Right lobe of liver (tissue), 6 donors: ENCODE data around the gene DNTTIP2. TPM values are rescaled to one million over a fixed set of nuclear protein-coding genes. Genes with fewer than 3 reads are reported as not detected.

ENCODE experiments used
- ATAC-seq, 4 donors: fragments of 200-7000 bp; cut with Tn5 transposase; one replicate each; pipeline ENCODE4 v1.9.1; 2020; ENCODE audit warnings: mild to moderate bottlenecking in 4 of 4, moderate library complexity in 4 of 4
- DNase-seq, 3 donors: peaks; one replicate each; pipeline ENCODE4 v3.0.0-alpha.2; 2020
- H3K27ac ChIP-seq, 3 donors: fragments of 200-600 bp; one replicate each; pipeline ENCODE4 v1.8.0; 2022
- H3K27me3 ChIP-seq, 2 donors: fragments of 200-600 bp; one replicate each; pipeline ENCODE4 v1.8.0; 2022
- H3K36me3 ChIP-seq, 4 donors: fragments of 200-600 bp; sonication (generic) in 1 of 4; one replicate each; pipeline versions ENCODE4 v1.5.1 to v1.8.0; 2017 to 2022; ENCODE audit warnings: control low read depth in 1 of 4
- H3K4me1 ChIP-seq, 4 donors: fragments of 200-600 bp; sonication (generic) in 1 of 4; one replicate each; pipeline versions ENCODE4 v1.5.1 to v1.8.0; 2017 to 2022; ENCODE audit warnings: control low read depth in 1 of 4
- H3K4me3 ChIP-seq, 3 donors: fragments of 200-600 bp; one replicate each; pipeline ENCODE4 v1.8.0; 2022
- H3K9me3 ChIP-seq, 4 donors: fragments of 200-600 bp; sonication (generic) in 1 of 4; one replicate each; pipeline versions ENCODE4 v1.5.1 to v1.8.0; 2017 to 2022; ENCODE audit warnings: control low read depth in 1 of 4
- CTCF ChIP-seq, 4 donors: fragments of 200-600 bp in 3 of 4; fragments of 450-650 bp in 1 of 4; IDR thresholded peaks; one replicate each; pipeline versions ENCODE4 v1.5.1 to v1.8.0; 2016 to 2022; ENCODE audit warnings: antibody characterized with exemption in 4 of 4, mild to moderate bottlenecking in 2 of 4
- POLR2A ChIP-seq: fragments of 450-650 bp; IDR thresholded peaks from one replicate; pipeline ENCODE4 v1.6.1; 2017; ENCODE audit warnings: antibody characterized with exemption, mild to moderate bottlenecking
- WGBS: methylation state at CpG from one replicate; pipeline ENCODE4 v1.1.6; 2018; ENCODE audit warnings: low coverage, low lambda C conversion rate; ENCODE audit not compliant: insufficient coverage; ENCODE audit errors: missing lambda C conversion rate; 5-methylcytosine and 5-hydroxymethylcytosine counted together
- intact Hi-C, 2 donors: fragments of 100-400 bp; cut with DNase I; formaldehyde crosslinking; loops; one replicate each; pipeline versions ENCODE4 v1.11.2 to v1.14.1; 2022
- total RNA-seq, 6 experiments: library from RNA; depleted of rRNA in 2 of 6; stranded (reverse); fragments of >200 nt in 2 of 6; fragmentation: NEBNext Ultra II Directional in 3 of 6; extraction: Animal tissue kit (Norgen Biotek cat#: 25700) in 3 of 6; gene quantifications; one replicate each; pipeline versions ENCODE4 v1.1.0 to v1.2.4, GENCODE V29; 2016 to 2023
- donor health status: DM: no; HTN: yes; CAD: no.
- donor health status: DM: no; HTN: no; CAD: no.
- donor health status: DM: no; HTN: no; CAD: no.
- donor health status: DM: no; HTN: yes; CAD: no.
- donor health status: DM: no; HTN: yes; CAD: no.

The DNTTIP2 gene
- total RNA-seq, 6 experiments from 2014 or later: 15.0 to 27.0 (median 22.2) TPM

GRCh38 chr1:93910305-93910704 is 31.3 kb upstream of the DNTTIP2 start:
- Histone ChIP-seq H3K9me3 (no peaks in the 10 kb centered on the region), H3K4me1 (peaks cover 0 to 35% (median 8%) of the 10 kb centered on the region in 4 donors), H3K36me3 (no peaks in the 10 kb centered on the region), H3K27me3 (no peaks in the 10 kb centered on the region), H3K4me3 (peak overlapping the region in 2 of 3 donors; percentile 60 to 74), H3K27ac (peak overlapping the region in 2 of 3 donors; percentile 91 to 98)
- peak in 2 of 4 donors; percentile 8 to 9 for ATAC-seq
- intact Hi-C loops: no loop called here
- WGBS: 52% methylated on average over 4 of the region's 4 CpGs
- no peak for DNase-seq
- no peak for TF ChIP-seq POLR2A
- TF ChIP-seq CTCF (IDR thresholded peaks at IDR 0.05): no peak

- H3K27ac ChIP-seq: peak within 1 kb of the TSS; percentile 87 to 98 (median 91)
- ATAC-seq (peak; percentile 86 to 95 (median 87)), DNase-seq (peak; percentile 96 to 97 (median 96))
- H3K36me3 ChIP-seq: no peaks in the 10 kb centered on the region
- no peaks in the 10 kb centered on the region for H3K27me3 ChIP-seq
- no peaks in the 10 kb centered on the region for H3K9me3 ChIP-seq
- peaks cover 0 to 44% (median 13%) of the 10 kb centered on the region in 4 donors for H3K4me1 ChIP-seq
- intact Hi-C loops: no loop called here
- TF ChIP-seq CTCF (IDR thresholded peaks at IDR 0.05) (peak; percentile 92 to 99 (median 97)), POLR2A (peak; percentile 92)
- H3K4me3 ChIP-seq: peak within 1 kb of the TSS; percentile 60 to 84 (median 74)
- under 1% methylated on average over 20 of the region's 102 CpGs for WGBS
Observed at GRCh38 chr1:93909146-93910050, 30.4 kb upstream of the DNTTIP2 start, which contains the start of gene GCLM. TSS of gene GCLM (minus strand) at chr1:93909430. CDS start at chr1:93909163, 267 bp downstream.

- Histone ChIP-seq H3K9me3 (no peaks in the 10 kb centered on the region), H3K4me3 (peak overlapping the region; percentile 60 to 84 (median 74)), H3K36me3 (no peaks in the 10 kb centered on the region), H3K27ac (peak overlapping the region; percentile 87 to 98 (median 91)), H3K27me3 (no peaks in the 10 kb centered on the region), H3K4me1 (peaks cover 0 to 52% (median 17%) of the 10 kb centered on the region in 4 donors)
- intact Hi-C loops: no loop called here
- 1% methylated on average over 8 of the region's 49 CpGs for whole genome bisulfite sequencing
- ATAC-seq: peak; percentile 36 to 72 (median 64)
- no peak for TF ChIP-seq POLR2A
- TF ChIP-seq CTCF (IDR thresholded peaks at IDR 0.05): no peak
- peak; percentile 74 to 90 (median 90) for DNase-seq
Observed at GRCh38 chr1:93908394-93909145, 29.6 kb upstream of the DNTTIP2 start.

GRCh38 chr1:93907718-93908117 is 28.7 kb upstream of the DNTTIP2 start:
- intact Hi-C loops: no loop called here
- no peaks in the 10 kb centered on the region for H3K27me3 ChIP-seq
- no peaks in the 10 kb centered on the region for H3K9me3 ChIP-seq
- DNase-seq (peak; percentile 61 to 72 (median 64)), ATAC-seq (peak in 2 of 4 donors; percentile 13 to 17)
- peak; percentile 10 for TF ChIP-seq POLR2A
- no peak for TF ChIP-seq CTCF (IDR thresholded peaks at IDR 0.05)
- peak overlapping the region in 2 of 3 donors; percentile 91 to 98 for H3K27ac ChIP-seq
- H3K4me1 ChIP-seq: peaks cover 0 to 55% (median 17%) of the 10 kb centered on the region in 4 donors
- H3K4me3 ChIP-seq: peak overlapping the region; percentile 60 to 84 (median 74)
- 23% methylated on average over 2 of the region's 3 CpGs for WGBS
- no peaks in the 10 kb centered on the region for H3K36me3 ChIP-seq
